Urinary bladder (tissue), 4 donors: ENCODE measurements around the gene NFKB1. TPM values are rescaled to one million over a fixed set of nuclear protein-coding genes. Genes with fewer than 3 reads are reported as not detected.
A peak's percentile ranks its signal among the peaks of the same experiment; 100 is the strongest.
"Not testable (repeated sequence)": the region's sequence is repeated elsewhere in the genome, so short reads cannot be mapped to it uniquely, and the experiment has no call there.

Experiments
- DNase-seq: peaks from one replicate; pipeline ENCODE4 v3.0.0-alpha.2; 2015; ENCODE audit errors: extremely low spot score
- H3K27ac ChIP-seq: one replicate; pipeline ENCODE4 v1.5.1; 2013; ENCODE audit warnings: low read depth, mild to moderate bottlenecking, moderate library complexity
- H3K36me3 ChIP-seq: one replicate; pipeline ENCODE4 v1.6.1; 2013; ENCODE audit warnings: mild to moderate bottlenecking, moderate library complexity; ENCODE audit not compliant: insufficient read depth
- H3K4me1 ChIP-seq: one replicate; pipeline ENCODE4 v1.6.1; 2013; ENCODE audit warnings: mild to moderate bottlenecking, moderate library complexity; ENCODE audit not compliant: insufficient read depth
- H3K4me3 ChIP-seq: one replicate; pipeline ENCODE4 v1.5.1; 2013; ENCODE audit warnings: low read depth, low read length
- WGBS: extraction: QIAGEN DNeasy Blood & Tissue Kit; methylation state at CpG from one replicate; pipeline ENCODE4 v1.1.7; 2013; 5-methylcytosine and 5-hydroxymethylcytosine counted together
- polyA plus RNA-seq: library from polyadenylated mRNA; stranded (reverse); fragments of 200-250 nt; gene quantifications from one replicate; pipeline ENCODE4 v1.2.3, GENCODE V29; 2013
- total RNA-seq: library from RNA; depleted of rRNA; stranded (reverse); fragments of >200 nt; gene quantifications from one replicate; pipeline ENCODE4 v1.2.3, GENCODE V29; 2014
- donor health status: healthy with polysubstance abuse.
- donor health status: healthy.

NFKB1 gene
- total and polyA plus RNA-seq, 2 donors = 29.4 to 38.4 TPM

GRCh38 chr4:102610007-102610406 is 108.8 kb downstream of the NFKB1 start:
- peaks cover 19% of the 10 kb centered on the region for H3K36me3 ChIP-seq
- H3K4me1 ChIP-seq = no peaks in the 10 kb centered on the region
- H3K27ac ChIP-seq = no peak overlapping the region
- no peak for DNase-seq
- no peak overlapping the region for H3K4me3 ChIP-seq

DNA sequence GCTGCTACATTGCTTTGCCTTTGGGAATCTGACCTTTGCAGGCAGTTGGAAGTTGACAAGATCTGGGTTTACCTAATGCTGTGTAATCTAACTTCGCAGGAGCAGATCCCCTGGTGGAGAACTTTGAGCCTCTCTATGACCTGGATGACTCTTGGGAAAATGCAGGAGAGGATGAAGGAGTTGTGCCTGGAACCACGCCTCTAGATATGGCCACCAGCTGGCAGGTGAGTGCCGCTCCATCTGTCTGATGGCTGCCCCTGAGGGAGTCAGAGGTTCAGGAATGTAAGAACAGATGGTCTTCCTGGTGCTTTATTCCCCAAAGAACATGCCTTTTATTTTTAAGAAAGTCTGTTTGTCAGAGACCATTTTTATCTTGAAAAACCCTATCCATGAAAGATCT is 109.3 kb downstream of the NFKB1 start:
- DNase-seq = no peak
- H3K4me3 ChIP-seq = no peak overlapping the region
- WGBS = 86% methylated on average over 3 of the region's 3 CpGs
- no peak overlapping the region for H3K27ac ChIP-seq
- H3K4me1 ChIP-seq = no peaks in the 10 kb centered on the region
- H3K36me3 ChIP-seq = peaks cover 17% of the 10 kb centered on the region

DNA sequence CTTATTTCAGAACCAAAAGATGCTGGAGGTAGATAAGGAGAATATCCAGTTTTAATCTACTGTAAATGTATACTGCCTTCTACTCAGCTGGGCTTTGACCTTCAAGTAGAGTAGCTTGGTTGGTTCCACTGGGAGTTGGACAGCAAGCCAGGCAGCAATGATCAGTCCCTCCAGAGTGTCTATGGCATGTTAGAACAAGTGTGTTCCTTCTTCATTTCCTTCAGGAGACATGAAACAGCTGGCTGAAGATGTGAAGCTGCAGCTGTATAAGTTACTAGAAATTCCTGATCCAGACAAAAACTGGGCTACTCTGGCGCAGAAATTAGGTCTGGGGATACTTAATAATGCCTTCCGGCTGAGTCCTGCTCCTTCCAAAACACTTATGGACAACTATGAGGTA is 111.1 kb downstream of the NFKB1 start:
- H3K36me3 ChIP-seq = peaks cover 14% of the 10 kb centered on the region
- 80% methylated on average over 2 of the region's 2 CpGs for WGBS
- no peaks in the 10 kb centered on the region for H3K4me1 ChIP-seq
- no peak overlapping the region for H3K4me3 ChIP-seq
- peak overlapping the region; percentile 81 for H3K27ac ChIP-seq
- peak; percentile 25 for DNase-seq

DNA sequence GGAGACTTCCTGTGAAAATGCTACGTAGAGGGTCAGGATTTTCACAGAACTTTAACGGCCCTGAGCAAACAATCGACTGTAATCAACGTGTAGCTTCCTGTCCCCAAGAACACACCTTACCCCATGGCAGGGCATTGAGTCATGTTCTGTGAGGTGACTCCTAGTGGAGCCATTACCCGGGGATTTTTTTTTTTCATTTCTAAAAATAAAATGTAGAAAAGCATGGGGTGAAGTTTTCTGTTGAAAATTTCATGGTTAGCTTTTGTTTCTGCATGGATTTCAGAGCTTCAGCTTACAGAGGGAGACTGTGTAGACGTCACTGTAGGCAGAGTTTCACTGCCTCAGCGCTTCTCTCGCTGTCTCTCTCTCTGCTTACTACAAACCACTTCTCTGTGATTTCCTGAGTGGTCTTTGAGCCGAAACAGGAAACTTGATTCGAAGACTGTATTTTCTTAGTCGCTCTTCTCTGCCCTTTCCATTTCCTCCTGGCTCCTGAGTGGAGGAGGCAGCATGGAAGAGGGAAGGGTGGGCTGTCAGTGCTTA is 111.7 kb downstream of the NFKB1 start:
- WGBS = 67% methylated on average over 11 of the region's 11 CpGs
- no peak overlapping the region for H3K4me3 ChIP-seq
- H3K36me3 ChIP-seq = peaks cover 13% of the 10 kb centered on the region
- peak overlapping the region; percentile 81 for H3K27ac ChIP-seq
- DNase-seq = peak; percentile 21
- H3K4me1 ChIP-seq = no peaks in the 10 kb centered on the region

GRCh38 chr4:102614801-102615200 is 113.6 kb downstream of the NFKB1 start:
- no peak for DNase-seq
- Histone ChIP-seq H3K4me3 (no peak overlapping the region), H3K27ac (no peak overlapping the region), H3K36me3 (peaks cover 10% of the 10 kb centered on the region), H3K4me1 (no peaks in the 10 kb centered on the region)
- 77% methylated on average over 9 of the region's 9 CpGs for WGBS

DNA sequence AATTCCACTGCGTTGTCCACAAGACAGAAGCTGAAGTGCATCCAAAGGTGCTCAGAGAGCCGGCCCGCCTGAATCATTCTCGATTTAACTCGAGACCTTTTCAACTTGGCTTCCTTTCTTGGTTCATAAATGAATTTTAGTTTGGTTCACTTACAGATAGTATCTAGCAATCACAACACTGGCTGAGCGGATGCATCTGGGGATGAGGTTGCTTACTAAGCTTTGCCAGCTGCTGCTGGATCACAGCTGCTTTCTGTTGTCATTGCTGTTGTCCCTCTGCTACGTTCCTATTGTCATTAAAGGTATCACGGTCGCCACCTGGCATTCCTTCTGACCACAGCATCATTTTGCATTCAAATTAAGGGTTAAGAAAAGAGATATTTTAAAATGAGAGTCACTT is 115.5 kb downstream of the NFKB1 start:
- WGBS = 50% methylated on average over 9 of the region's 9 CpGs
- H3K4me1 ChIP-seq = no peaks in the 10 kb centered on the region
- no peak overlapping the region for H3K27ac ChIP-seq
- DNase-seq = peak; percentile 45
- no peak overlapping the region for H3K4me3 ChIP-seq
- peaks cover 5% of the 10 kb centered on the region for H3K36me3 ChIP-seq

GRCh38 chr4:102619021-102619420 is 117.9 kb downstream of the NFKB1 start:
- not testable (repeated sequence) for H3K4me1 ChIP-seq, H3K4me3 ChIP-seq, H3K27ac ChIP-seq, H3K36me3 ChIP-seq, DNase-seq
- whole genome bisulfite sequencing = 68% methylated on average over 9 of the region's 9 CpGs

DNA sequence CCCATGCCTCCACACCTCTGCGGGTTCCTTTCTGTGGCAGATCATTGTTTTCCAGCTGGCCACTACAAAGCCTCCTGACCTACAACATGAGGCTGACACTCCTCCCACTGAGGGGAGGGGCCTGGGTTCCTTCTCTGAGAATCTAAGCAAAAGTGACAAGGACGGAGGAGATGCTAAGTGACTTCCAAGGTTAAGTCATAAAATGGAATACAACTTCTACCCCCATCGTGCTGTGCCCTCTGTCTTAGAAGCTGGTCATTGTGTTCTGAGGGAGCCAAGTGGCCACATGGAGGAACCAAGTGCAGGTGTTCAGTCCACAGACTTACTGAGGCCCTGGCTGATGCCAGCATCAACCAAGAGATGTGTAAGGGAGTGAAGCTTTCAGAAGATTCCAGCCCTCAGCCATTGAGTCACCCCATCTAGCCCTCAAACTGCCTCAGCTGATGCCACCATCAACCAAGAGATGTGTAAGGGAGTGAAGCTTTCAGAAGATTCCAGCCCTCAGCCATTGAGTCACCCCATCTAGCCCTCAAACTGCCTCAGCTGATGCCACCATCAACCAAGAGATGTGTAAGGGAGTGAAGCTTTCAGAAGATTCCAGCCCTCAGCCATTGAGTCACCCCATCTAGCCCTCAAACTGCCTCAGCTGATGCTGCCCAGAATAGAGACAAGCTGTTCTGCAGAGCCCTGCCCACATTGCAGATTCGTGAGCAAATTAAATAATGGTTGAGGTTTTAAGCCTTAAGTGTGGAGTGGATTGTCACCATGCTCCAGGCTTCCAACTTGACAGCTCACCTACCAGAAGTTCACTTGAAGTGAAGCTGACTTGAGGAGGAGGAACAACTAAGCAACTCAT is 118.8 kb downstream of the NFKB1 start:
- DNase-seq, H3K4me3 ChIP-seq, H3K4me1 ChIP-seq, H3K36me3 ChIP-seq, H3K27ac ChIP-seq: not testable (repeated sequence)
- WGBS = 70% methylated on average over 4 of the region's 4 CpGs

DNA sequence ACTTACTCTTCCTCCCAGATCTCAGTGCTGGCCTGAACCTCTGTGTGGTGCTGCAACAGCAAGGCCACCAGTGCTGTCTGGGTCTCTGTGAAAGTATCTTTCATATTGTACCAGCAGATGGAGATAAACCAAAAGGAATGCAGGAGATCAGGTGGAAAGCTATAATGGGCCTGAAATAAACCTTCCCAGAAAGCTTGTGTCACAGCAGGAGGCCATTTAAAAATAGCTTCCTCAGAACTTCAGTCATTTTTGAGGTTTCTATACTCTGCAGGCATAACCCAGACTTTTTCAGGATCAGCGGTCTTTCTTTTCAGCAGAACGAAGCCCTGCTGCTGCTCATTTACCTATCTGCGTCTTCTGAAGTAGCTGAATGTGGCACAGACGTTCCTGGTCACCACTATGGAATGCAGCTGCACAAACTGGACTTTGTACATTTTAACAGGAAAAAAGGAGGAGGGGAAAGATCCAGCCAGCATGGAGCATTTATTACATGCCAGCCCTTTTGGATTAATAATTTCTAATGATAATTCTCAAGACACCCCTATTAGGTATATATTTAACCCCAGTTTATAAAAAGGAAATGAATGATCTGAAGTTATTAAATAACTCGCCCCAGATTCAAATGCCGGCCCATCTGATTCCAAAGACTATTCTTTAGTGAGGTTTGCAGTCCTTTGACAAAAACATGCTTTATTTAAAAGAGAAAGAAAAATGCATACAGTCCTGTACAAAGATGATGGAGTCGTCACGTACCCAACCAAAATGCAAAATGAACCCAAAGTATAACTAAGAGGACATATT is 119.7 kb downstream of the NFKB1 start:
- DNase-seq = peak; percentile 35
- Histone ChIP-seq H3K36me3 (no peaks in the 10 kb centered on the region), H3K4me3 (no peak overlapping the region), H3K27ac (no peak overlapping the region), H3K4me1 (no peaks in the 10 kb centered on the region)
- 77% methylated on average over 8 of the region's 8 CpGs for WGBS

- Histone ChIP-seq H3K36me3 (no peaks in the 10 kb centered on the region), H3K4me3 (no peak overlapping the region), H3K4me1 (no peaks in the 10 kb centered on the region), H3K27ac (no peak overlapping the region)
- WGBS = 60% methylated on average over 5 of the region's 5 CpGs
- DNase-seq = no peak
Observed at GRCh38 chr4:102623622-102624021, 122.5 kb downstream of the NFKB1 start.

DNA sequence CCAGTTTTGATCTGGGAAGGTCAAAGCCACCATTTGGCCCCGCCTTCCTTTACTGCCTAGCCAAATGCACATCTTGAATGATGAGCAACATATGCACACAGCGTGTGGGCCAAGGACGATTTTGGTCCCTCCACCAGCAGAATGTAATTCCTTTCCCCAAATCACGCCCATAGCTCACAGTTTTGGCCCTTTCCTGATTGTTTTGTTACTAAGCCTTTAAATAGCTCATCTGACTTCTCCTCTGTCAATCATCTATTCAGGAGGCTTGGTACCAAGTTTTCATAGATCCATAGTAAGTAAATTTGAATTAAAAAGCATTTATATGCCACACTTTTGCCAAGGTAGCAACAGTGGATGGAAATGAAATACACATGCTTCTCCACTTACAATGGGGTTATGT is 123.3 kb downstream of the NFKB1 start:
- H3K4me3 ChIP-seq = no peak overlapping the region
- H3K36me3 ChIP-seq = no peaks in the 10 kb centered on the region
- H3K27ac ChIP-seq = no peak overlapping the region
- DNase-seq = no peak
- 79% methylated on average over 4 of the region's 4 CpGs for WGBS
- no peaks in the 10 kb centered on the region for H3K4me1 ChIP-seq

DNA sequence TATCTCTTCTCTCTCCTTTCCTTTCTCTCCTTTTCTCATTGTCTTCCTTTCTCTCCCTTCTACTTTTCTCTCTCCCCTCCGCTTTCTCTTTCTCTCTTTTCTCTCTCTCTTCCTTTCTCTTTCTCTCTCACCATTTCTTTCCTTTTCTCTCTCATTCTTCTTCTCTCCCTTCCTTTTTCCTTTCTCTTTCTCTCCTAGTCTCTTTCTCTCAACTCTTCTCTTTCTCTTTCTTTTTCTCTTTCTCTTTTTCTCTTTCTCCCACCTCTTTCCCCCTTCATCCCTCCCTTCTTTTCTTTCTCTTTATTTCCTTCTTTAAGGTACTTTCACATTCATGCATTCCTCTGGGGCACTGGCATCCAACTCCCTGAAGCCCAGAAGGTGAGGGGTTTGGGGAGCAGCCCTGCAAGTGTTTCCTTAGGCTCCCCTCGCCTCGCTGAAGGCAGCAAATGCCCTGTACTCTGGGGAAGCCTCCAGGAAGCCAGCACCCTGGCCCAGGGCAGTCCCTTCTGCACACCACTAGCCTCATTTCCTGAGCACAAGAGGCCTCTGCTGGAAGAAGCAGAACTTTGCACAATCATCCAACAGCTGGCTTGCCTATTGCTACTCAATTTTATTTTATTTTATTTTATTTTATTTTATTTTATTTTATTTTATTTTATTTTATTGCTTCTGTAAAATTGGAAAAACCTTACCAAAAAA is 124.2 kb downstream of the NFKB1 start:
- Histone ChIP-seq H3K4me1 (no peaks in the 10 kb centered on the region), H3K27ac (no peak overlapping the region), H3K4me3 (no peak overlapping the region), H3K36me3 (no peaks in the 10 kb centered on the region)
- WGBS = 73% methylated on average over 3 of the region's 3 CpGs
- no peak for DNase-seq

GRCh38 chr4:102627831-102628523 is 126.8 kb downstream of the NFKB1 start:
- Histone ChIP-seq H3K4me1 (no peaks in the 10 kb centered on the region), H3K27ac (no peak overlapping the region), H3K36me3 (no peaks in the 10 kb centered on the region), H3K4me3 (no peak overlapping the region)
- WGBS = 47% methylated on average over 3 of the region's 3 CpGs
- no peak for DNase-seq
